Raji (cell line): Measurements from ENCODE around the gene PPP1R12C.

Experiments
- POLR2A ChIP-seq: IDR thresholded peaks from 2 replicates; pipeline ENCODE4 v1.6.1; 2011; ENCODE audit warnings: low read depth, low read length, control low read depth; ENCODE audit not compliant: insufficient read depth

Gene PPP1R12C

DNA sequence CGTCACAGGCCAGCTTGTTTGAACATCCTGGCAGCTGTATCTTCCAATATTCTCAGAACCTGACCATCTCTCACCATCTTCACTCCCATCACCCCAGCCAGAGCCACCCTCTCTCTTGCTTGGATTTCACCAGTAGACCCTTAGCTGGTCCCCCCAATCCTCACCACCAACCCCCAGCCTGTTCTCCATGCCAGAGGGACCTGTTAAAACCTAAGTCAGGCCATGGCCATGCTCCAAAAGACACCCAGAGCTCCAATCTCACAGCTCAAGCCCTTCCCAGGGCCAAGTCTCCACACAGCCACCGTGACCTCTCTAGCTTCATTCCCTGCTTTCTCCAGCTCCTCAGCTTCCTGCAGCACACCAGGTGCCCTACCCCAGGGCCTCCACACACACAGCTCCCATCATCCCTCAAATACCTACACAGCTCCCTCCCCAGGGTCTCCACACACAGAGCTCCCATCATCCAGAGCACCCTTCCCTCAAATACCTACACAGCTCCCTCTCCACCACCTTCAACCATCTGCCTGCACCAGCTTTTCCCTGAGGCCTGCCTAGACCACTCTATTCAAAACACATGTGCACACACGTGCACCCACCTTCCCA lies 28.0 kb downstream of the PPP1R12C start:
- no peak for TF ChIP-seq POLR2A

DNA sequence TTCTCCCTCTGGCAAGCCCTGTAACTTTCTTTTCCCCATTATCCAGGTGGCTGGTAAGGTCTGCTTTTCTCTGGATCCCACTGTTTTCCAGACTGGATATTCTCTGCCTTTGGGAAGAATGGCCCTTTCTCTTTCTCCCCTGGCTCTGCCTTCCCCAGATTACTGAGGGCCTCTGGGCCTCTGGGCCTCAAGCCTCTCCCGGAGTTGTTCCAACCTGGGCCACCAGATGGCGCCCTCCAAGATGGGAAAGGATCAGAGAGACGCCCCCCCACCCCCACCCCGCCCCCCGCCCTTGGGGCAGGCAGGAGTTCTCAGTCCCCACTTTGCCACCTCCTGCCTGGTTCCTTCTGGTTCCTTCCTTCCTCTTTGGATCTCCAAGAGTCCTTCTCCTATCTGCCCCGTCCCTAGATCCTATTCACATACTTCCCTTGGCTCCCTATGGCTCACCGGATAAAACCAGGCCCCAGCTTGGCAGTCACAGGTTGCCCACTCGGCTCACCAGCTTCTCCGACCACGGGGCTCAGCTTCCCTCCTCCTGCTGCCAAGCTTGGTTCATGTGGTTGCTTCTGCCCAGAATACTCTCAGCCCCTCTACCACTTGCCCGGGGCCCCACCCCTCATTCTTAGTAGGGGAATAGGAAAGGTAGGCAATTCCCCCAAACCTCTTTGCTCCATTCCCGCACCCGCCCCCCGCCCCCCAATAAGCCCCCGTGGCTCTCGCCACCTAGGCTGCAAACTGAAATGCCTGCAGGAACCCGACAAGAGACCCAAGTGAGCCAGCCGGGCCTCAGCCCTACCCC lies 28.7 kb downstream of the PPP1R12C start:
- TF ChIP-seq POLR2A = no peak

DNA sequence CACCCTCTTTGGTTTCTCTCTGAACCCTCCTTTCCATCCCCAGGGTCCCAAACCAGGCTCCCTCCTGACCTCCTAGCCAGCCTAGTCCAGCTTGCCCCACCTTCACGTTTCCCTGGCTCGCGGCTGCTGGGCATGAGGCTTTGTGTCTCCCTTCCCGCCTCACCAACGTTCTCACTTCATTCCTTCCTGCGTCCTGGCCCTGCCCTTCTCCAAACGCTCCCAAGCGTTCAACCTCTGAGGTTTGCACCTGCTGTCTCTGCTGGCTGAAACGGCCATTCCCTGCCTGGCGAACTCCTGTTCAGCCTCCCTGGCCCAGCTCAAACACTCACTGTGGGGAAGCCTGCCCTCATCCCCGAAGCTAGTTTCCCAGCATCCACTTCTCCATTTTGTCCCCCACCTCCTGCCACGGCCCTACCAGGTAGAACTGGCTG lies 29.4 kb downstream of the PPP1R12C start:
- no peak for TF ChIP-seq POLR2A

DNA sequence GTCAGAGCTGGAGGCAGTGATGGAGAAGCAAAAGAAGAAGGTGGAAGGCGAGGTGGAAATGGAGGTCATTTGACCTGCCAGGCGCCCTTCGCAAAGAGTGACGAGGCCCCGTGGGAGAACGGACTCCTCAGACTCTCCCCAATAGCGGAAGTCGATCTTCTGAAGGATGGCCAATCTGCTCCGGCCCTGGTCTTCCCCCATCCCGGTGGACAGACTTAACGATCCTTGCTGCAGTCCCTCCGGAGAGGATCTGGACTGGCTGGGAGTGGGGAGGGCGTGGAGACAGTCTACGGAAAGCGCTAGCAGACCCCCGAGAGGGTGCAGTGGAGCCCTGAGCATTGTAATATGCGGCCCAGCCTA lies 29.9 kb downstream of the PPP1R12C start:
- TF ChIP-seq POLR2A = no peak

DNA sequence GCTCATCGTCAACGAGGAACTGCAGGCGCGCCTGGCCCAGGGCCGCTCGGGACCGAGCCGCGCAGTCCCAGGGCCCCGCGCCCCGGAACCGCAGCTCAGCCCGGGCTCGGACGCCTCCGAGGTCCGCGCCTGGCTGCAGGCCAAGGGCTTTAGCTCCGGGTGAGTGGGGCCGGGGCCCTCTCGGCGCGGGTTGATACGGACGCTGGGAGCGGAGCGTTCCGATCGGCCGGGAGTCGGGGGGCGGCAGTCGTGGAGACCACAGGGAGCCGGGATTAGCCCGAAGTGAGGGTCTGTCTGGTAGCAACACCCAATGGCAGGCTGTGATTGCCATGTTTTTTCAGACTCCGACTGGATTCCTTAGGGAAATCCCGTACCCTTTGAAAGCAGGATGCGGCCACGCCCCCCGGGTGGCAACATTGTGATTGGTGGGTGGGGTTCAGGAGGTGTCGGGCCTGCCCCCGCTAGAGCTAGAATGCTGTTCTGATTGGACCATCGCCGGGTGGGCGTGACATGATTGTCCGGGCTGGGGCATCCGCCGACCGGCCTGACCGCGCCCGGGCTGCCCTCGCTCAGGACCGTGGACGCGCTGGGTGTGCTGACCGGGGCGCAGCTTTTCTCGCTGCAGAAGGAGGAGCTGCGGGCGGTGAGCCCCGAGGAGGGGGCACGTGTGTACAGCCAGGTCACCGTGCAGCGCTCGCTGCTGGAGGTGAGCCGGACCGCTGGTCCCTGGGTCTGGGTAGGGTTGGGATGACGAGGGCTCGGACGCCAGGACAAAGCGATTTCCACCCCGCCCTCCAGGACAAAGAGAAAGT lies 30.5 kb downstream of the PPP1R12C start:
- no peak for TF ChIP-seq POLR2A

DNA sequence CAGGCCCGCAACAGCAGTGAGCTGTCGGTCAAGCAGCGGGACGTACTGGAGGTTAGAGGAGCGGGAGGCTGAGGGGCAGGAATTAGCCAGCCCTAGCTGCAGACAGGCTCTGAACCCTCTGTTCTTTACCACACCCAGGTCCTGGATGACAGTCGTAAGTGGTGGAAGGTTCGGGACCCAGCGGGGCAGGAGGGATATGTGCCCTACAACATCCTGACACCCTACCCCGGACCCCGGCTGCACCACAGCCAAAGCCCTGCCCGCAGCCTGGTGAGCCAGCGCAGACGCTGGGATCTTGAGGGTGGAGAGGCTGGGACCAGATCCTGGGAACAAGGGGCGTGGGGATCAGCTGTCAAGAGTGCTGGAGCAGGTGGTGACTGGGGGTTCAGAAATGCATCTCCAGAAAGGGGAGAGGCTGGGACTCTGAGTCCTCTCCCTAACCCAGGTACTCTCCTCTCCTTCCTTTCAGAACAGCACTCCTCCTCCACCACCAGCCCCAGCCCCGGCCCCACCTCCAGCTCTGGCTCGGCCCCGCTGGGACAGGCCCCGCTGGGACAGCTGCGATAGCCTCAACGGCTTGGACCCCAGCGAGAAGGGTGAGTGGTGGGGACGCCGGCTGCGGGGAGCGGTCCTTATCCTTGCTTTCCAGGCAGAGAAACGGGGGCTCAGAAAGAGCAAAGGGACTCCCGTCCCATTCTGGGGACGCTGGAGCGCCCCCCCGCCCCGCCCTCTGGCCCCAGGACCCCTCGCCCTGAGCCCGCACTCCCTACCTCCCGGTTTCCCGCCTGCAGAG lies 31.3 kb downstream of the PPP1R12C start:
- no peak for TF ChIP-seq POLR2A

DNA sequence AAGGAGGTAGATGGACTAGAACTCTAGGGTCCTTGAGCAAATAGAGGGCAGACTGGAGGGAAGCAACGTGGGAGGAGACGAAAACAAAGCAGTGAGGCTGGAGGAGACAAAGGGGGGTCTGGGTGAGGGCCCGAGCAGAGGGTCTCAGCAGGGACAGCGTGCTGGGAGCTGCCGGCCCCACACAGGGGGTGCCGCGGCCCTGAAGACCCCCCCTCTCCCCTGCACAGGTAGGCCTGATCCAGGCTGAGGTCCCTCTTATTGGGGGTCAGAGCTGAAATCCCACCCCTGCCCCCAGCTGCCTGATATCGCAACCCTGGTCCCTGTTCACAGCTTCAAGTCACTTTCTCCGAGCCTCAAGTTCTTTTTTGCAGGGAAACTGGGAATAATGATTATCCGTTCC lies 33.0 kb downstream of the PPP1R12C start:
- no peak for TF ChIP-seq POLR2A

DNA sequence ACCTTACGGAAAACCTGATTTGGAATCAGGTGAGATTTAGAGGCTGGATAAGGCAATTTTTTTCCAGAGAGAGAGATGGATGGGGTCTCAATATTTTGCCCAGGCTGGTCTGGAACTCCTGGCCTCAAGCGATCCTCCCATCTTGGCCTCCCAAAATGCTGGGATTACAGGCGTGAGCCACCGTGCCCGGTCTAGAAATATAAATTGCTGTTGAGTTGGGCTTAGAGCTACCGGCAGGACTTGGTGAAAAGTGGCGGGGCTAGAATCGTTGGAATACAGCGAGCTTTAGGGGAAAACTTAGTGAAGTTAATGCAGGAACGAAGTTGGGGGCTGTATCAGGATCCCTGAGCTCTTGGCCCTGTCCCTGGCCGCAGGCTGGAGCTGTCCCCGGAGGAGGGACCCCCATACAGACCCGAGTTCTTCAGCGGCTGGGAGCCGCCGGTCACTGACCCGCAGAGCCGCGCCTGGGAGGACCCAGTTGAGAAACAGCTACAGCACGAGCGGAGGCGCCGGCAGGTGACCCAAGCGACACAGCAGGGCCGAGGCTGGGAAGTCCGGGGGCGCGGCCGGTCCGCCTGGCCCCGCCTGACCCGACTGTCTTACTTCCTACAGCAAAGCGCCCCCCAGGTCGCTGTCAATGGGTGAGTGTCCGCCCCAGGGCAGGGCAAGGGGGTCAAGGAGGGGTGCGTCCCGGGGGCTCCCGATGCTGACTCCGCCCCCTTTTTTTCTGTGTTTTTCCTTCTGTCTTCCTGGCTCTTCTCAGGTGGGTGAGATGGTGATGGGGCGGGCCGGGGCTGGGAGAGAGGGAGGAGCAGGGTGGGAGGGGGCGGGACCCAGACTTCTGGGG lies 34.2 kb downstream of the PPP1R12C start:
- TF ChIP-seq POLR2A = no peak

DNA sequence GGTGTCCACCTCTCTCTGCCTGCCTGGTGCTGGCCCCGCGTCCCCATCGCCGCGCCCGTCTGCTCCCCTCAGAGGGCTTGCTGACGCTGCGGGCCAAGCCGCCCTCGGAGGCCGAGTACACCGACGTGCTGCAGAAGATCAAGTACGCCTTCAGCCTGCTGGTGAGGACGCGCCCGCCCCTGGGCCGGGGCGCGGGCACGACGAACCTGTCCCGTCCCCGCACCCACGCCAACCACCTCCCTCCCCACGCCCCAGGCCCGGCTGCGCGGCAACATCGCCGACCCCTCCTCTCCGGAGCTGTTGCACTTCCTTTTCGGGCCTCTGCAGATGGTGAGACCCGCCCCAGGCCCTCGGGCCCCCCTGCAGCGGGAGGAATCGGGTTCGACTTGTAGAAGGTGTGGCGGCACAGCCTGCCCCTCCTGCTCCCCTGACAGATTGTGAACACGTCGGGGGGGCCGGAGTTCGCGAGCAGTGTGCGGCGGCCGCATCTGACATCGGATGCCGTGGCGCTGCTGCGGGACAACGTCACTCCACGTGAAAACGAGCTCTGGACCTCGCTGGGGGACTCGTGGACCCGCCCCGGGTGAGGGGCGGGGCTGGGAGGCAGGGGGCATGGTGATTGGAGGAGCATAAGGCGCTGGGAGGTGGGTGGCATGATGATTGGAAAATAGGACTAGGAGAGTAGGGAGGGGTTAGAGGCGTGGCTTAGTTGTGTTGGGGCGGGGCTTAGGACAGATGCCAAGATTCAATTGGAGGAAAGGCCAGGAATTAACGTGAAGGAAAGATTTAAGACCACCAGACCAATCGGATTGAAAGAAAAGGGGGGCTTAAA lies 35.2 kb downstream of the PPP1R12C start:
- no peak for TF ChIP-seq POLR2A

DNA sequence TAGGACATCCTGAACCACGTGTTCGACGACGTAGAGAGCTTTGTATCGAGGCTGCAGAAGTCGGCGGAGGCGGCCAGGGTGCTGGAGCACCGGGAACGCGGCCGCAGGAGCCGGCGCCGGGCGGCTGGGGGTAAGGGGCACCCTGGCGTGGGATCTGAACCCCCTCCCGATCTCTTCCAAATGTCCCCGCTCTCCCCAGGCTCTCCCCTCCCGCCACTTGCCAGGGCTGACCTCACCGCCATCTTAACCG lies 35.7 kb downstream of the PPP1R12C start:
- TF ChIP-seq POLR2A = no peak

DNA sequence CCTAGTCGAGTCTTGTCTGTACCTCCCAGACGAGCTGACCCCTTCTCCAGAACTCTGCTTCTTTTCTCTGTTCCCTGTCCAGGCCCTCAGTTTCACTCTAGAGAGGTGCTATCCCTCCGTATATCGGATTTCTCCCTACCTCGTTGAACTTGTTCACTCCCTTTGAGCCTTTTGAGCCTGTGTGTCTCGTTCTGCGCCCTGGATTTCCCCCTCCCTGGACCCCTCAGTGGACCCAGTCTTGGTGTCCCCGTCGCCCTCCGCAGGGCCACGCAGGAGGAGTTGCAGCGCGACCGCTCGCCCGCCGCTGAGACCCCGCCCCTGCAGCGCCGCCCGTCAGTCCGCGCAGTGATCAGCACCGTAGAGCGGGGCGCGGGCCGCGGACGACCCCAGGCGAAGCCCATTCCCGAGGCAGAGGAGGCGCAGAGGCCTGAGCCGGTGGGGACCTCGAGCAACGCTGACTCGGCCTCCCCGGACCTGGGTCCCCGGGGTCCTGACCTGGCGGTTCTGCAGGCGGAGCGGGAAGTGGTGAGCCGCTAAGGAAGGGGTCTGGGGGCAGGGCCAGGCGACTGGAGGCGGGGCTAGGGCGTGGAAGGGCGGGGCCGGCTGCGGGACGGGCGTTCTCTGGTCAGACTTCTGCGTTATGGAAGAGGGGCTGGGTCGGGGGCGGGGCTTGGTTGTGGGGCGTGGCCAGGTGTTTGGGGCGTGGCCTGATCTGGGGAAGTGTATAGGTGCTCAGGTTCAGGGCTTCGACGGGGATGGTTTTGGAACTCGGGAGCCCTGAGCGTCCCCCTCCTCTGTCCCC lies 36.3 kb downstream of the PPP1R12C start:
- no peak for TF ChIP-seq POLR2A

DNA sequence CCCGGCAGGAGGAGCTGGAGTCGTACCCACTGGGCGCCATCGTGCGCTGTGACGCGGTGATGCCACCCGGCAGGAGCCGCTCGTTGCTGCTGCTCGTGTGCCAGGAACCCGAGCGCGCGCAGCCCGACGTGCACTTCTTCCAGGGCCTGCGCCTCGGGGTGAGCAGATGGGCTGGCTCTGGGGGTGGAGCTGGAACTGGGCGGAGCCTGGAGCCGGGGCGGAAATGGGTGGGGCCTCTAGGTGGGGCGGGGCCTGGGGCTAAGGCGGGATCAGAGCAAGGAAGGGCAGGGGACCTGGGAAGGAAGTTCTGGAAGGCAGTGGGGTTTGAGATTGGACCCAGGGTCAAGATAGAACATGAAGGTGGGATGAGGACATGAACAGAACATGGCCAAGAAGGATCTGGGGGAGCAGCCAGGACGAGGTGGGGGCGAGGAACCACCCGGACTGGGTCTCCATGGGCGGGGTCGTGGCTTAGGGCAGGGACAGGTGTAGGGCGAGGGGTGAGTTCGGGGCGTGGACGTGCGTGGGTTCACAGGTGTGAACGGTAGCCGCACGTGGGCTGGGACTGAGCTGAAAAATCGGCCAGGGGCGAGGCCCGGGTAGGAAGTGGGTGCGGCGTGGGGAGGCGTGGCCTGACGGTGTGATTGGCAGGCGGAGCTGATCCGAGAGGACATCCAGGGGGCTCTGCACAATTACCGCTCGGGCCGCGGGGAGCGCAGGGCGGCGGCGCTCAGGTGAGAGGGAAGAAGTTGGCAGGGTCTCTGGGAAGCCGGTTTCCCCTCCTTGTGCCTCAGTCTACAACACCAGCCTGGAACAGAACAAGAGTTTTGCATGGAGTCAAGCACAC lies 37.1 kb downstream of the PPP1R12C start:
- no peak for TF ChIP-seq POLR2A

DNA sequence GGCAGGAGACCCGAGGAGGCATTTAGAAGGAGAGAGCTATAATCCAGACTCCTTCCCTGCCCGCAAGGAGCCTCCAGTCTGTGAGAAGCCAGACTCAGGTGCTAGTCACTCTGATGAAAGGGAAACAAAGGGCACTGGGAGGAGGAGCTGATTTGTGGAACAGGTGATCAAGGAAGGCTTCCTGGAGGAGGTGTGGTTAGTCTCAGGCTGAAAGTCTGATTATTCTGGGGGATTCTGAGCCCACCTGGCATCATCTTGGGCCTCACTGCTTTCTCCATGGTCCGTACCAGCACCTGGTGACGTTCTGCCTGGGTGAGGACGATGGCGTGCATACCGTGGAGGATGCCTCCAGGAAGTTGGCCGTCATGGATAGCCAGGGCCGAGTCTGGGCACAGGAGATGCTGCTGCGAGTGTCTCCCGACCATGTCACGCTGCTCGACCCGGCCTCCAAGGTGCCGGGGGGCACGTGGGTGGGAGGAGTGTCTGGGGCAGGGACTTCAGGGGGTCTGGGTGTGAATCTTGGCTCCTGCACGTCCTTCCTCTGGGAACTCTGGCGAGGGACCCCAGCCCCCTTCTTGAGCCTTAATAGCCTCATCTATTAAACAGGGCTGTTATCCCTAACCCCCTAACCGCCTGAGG lies 37.9 kb downstream of the PPP1R12C start:
- TF ChIP-seq POLR2A = no peak
